ENCODE measurements around the gene FRMD3.

FRMD3 gene

GRCh38 chr9:83431101-83432060, 106.8 kb downstream of the FRMD3 start:
- no peak for DNase-seq

GRCh38 chr9:83430681-83431080, 107.5 kb downstream of the FRMD3 start:
- no peak for DNase-seq

DNA sequence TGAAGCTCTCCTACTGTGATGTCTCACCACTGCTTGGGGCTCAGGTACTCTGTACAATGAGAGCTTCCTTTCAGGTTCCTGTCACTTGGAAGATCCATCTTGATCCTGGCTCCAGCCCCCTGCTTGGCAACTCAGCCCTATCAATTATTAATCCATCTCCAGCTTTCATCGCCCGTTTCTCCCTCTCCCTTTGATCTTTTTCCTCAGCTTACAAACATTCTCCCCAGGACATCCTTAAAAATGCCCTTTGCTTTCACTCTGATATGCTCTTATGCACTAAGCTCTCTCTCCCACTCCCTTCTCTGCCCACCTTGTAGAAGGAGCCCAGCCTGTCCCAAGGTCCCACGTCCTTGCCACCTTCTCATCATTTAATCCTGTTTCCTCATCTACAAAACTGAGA, 109.0 kb downstream of the FRMD3 start:
- DNase-seq = no peak

GRCh38 chr9:83425240-83425639, 113.0 kb downstream of the FRMD3 start:
- DNase-seq = no peak

GRCh38 chr9:83424831-83425230, 113.4 kb downstream of the FRMD3 start:
- DNase-seq = no peak

DNA sequence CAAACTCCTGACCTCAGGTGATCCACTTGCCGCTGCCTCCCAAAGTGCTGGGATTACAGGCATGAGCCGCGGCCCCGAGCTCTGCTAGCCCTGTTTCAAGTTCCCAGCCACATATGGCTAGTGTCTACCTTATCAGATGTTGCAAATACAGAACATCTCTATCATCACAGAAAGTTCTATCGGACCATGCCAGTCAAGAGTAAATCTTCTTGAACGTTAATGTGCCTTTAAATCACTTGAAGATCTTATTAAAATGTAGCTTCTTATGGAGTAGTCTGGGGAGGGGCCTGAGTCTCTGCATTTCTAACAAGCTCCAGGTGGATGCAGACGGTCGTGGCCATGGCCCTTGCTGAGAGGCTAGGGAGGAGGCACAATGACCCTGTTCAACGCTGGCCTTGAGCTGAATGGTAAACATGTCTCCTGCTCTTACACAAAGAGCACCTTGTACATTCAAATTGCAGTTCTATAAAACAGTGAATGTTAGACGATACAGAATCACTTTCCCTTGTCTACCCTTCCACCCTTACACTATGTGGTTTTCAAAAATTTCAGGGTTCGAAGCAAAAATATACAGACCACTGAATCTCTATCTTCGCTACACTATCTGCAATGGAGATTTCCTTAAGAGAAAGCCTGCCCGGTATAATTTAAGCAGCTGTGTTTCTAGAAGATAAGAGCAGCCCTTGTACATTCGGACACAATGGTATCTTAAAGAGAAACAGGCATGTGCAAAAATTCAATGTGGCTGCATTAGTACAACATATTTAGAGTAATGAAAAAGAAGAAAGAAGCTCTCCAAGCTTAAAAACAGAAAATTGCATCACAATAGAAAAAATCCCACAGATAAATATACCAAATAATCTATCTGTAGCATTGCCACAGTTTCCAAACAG, 114.1 kb downstream of the FRMD3 start:
- no peak for DNase-seq

GRCh38 chr9:83422527-83422926, 115.7 kb downstream of the FRMD3 start:
- DNase-seq = no peak

DNA sequence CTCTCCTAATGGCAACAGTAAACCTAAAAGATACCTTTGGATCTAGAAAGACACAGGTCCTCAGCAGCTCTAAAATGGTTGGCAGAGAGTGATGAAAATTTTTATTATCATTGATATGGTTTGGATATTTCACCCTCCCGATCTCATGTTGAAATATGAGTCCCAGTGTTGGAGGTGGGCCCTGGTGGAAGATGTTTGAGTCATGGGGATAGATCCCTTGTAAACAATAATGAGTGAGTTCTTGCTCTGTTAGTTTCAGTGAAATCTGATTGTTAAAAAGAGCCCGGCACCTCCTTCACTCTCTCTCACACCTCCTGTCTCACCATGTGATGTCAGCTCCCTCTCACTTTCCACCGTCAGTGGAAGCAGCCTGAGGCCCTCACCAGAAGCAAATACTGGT, 117.7 kb downstream of the FRMD3 start:
- no peak for DNase-seq

DNA sequence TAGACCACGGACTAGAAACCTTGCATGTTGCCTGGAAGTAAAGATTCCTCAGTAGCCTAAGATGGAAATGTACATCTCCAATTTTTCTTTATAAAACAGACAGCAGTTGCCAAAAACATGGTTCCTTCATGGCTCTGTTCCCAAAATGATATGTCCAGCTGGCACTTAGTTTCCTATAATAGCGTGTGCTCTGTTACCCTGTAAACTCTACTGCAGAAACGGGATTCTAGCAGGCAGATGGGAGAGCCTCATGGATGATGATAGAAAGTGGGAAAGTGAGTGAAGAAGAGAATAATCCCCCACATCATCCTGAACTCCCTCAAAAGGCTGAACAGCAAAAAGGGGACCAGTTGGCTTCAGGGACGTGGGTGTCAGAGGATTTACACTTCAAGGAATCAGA, 118.2 kb downstream of the FRMD3 start:
- no peak for DNase-seq

- no peak for DNase-seq
Measured at GRCh38 chr9:83418283-83418682, 119.9 kb downstream of the FRMD3 start.

- DNase-seq = no peak
Measured at GRCh38 chr9:83413367-83413766, 124.8 kb downstream of the FRMD3 start.

- no peak for DNase-seq
Measured at GRCh38 chr9:83410701-83411100, 127.5 kb downstream of the FRMD3 start.

DNA sequence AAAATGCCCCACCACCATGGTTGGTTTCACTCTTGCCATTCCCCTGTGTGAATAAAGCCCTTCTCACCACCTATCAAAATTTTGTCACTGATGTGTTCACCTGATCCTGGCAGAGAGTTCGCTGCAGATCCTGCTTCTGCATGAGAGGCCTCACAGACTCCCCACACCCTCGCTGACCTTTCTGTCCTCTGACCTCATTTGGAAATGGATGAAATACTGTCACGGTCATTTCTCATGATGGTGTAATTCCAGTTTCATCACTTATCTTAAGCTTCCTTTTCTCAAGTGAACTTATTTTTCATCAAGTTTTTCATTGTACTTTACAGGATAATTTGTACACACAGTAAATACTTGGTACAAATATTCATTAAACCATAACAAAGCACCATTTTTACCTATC, 131.3 kb downstream of the FRMD3 start:
- DNase-seq = no peak

GRCh38 chr9:83405759-83406158, 132.4 kb downstream of the FRMD3 start:
- no peak for DNase-seq

DNA sequence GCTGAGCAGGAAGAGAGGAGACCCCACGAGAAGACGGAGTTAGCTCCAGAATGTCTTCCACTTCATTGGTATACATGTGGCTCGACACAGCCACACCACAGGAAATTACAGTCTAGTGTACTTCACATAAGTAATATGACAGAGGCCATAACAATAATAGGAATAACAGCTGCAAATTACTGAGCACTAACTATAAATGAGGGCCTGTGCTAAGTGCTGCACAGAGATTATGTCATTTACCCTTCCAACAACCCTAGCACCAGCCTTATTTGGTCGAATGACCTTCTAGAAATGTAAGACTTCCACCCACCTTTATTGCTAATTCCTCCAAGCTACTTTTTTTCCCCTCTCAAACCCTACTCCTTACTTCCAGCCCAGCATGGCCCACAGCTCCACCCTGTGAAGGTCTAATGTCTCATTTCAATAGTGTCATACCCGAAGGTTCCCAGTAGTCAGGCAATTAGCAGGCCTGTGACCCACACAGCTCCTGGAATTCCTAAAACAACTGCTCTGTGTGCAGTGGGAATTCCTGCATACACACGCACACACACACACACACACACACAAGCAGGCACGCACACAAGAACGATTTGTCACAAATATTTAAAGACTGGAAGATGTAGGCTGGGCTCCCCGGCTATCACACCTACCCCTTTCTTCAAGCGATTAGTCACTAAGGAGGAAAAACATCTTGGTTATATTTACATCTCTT, 134.5 kb downstream of the FRMD3 start:
- DNase-seq = no peak

DNA sequence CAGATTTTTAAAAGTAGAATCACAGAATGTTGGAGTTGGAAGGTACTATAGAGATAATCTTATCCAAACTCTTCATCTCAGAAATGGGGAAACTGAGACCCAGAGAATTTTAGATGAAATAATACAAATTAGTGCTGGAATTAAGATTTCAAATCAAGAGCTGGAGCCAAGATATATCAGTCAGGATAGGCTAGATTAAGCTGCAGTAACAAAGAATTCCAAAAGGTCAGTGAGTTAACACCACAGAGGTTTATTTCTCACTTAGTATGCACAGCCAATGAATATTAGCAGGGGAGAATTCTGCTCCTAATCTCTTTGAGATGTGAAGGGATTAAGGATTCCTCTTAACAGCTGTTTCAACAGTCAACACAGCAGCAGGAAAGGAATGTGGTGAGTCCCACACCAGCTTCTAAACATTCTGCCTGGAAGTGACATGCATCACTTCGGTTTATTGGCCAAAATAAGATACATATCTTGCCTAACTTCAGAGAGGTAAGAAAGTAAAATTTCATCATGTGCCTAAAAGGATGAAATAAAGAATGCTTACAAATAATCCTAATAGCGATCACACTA, 136.8 kb downstream of the FRMD3 start:
- DNase-seq = no peak

GRCh38 chr9:83396813-83397212, 141.4 kb downstream of the FRMD3 start:
- no peak for DNase-seq

GRCh38 chr9:83396342-83396741, 141.9 kb downstream of the FRMD3 start:
- no peak for DNase-seq

DNA sequence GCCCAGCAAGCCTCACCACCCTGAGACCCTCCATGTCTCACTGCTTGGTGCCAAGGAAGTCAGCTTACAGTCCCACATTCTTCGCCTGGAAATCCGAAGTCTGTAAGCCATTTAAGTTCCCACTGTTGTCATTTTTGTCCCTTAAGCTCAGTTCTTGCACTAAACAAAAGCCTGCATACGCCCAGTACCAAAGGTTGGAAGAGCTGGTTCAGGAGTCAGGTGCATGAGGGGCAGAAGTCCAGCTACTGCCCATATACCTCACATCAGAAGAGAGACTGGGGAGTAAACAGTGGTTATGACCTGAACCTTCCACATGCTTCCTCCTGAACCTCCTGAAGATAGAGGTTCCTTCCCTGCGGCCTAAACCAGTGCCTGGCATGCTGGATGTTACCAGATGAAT, 146.0 kb downstream of the FRMD3 start:
- no peak for DNase-seq

DNA sequence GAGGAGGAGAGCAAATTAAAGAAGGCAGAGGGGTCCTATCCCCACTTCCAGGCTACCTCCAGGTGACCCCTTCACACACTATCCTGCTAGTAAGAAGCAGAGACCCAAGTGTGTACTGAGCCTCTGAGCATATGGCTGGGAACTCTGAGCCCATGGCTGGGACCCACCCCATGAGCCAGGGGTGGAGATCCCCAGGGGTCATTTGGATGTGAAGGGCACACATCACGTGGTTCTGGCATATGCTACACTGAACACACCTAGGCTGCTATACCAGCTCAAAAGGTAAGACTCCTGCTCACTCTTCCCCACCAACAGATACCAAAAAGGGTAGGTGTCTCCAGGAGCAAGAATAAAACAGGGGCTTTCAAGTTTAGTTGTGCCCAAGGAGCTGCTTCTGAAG, 149.9 kb downstream of the FRMD3 start:
- DNase-seq = no peak

DNA sequence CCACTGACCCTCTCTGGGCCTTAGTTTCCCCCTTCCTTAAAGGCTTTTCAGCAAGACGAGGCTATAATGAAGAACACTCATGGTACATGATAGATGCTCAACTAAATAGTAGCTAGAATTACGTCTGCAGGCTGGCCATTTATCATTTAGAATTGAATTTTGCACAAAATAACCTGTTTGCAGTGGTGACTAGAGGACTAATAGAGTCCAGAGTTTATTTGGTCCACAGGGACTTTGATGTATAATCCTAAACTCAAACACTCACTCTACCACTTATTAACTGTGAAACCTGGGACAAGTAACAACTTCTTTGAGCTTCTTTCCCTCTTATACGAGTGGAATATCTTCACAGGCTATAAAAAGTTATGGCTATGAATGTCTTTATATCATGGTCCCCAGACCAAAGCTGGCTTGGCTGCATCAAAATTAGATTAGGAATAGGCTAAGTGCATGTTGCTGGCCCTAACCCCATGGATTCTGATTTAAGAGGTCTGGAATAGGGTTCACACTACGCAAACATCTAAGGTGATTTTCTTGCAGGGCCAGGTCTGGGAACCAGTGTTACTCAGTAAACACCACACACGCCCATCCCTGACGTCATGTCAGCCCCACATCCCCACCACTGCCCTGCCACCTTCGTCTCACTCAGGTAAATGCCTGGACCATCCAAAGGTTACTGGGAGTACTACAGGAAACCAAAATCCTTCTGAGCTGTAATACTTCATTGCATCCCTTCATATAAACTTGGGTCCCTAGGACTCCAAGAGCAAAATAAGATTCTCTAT, 150.6 kb downstream of the FRMD3 start:
- DNase-seq = no peak

GRCh38 chr9:83385317-83385716, 152.9 kb downstream of the FRMD3 start:
- DNase-seq = no peak
